GM23248 (cell line): Measurements from ENCODE around the gene CARD11.

Experiments used
- EZH2 ChIP-seq: fragments of 200-600 bp; sonication (generic); IDR thresholded peaks from 2 replicates; pipeline ENCODE4 v1.6.1; 2018; ENCODE audit warnings: antibody characterized with exemption, mild to moderate bottlenecking; ENCODE audit not compliant: insufficient read depth, poor library complexity, severe bottlenecking
- EZH2phosphoT487 ChIP-seq: fragments of 200-600 bp; sonication (generic); IDR thresholded peaks from 2 replicates; pipeline ENCODE4 v1.6.1; 2018; ENCODE audit warnings: antibody characterized with exemption, moderate library complexity, mild to moderate bottlenecking, low read depth; ENCODE audit not compliant: insufficient read depth

DNA sequence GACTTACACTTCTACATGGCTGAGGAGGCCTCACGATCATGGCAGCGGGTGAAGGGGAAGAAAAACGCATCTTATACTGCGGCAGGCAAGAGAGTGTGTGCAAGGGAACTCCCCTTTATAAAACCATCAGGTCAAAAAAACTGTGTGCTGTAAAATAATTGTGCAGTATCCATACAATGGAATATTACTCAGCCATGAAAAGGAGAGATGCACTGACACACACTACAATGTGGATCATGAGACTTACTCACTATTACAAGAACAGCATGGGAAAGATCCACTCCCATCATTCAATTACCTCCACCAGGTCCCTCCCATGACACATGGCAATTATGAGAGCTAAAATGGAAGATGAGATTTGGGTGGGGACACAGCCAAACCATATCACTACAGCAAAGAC is 27.2 kb upstream of the CARD11 start:
- TF ChIP-seq EZH2 = no peak
- TF ChIP-seq EZH2phosphoT487 = no peak
